Fibroblast of pulmonary artery (primary cell): ENCODE data around the gene TMEM74B.
A peak's percentile ranks its signal among the peaks of the same experiment; 100 is the strongest.
"Not testable (repeated sequence)": the region's sequence is repeated elsewhere in the genome, so short reads cannot be mapped to it uniquely, and the experiment has no call there.

Source experiments
- DNase-seq: peaks from one replicate; pipeline ENCODE4 v3.0.0-alpha.2; 2010; ENCODE audit warnings: low read depth
- H3K4me3 ChIP-seq: replicated peaks from 2 replicates; pipeline ENCODE4 v1.5.1; 2011; ENCODE audit warnings: low read depth, mild to moderate bottlenecking, control low read depth, low read length, moderate library complexity
- CTCF ChIP-seq: IDR thresholded peaks from 2 replicates; pipeline ENCODE4 v1.5.1; 2011; ENCODE audit warnings: mild to moderate bottlenecking, control low read depth, low read length, inconsistent platforms; ENCODE audit errors: missing control alignments

TMEM74B gene

GRCh38 chr20:1184638-1185315 is at the start of gene TMEM74B:
TMEM74B (minus strand) TSS chr20:1184981; CDS start chr20:1183801, 1,180 bp downstream.
- peak within 1 kb of the TSS; percentile 42 for H3K4me3 ChIP-seq
- TF ChIP-seq CTCF, result no peak
- DNase-seq, result no peak

GRCh38 chr20:1232286-1233111 is 47.7 kb upstream of the TMEM74B start:
- TF ChIP-seq CTCF, result no peak

GRCh38 chr20:1229541-1229940 is 44.8 kb upstream of the TMEM74B start:
- H3K4me3 ChIP-seq, result no peak overlapping the region
- no peak for DNase-seq
- TF ChIP-seq CTCF, result no peak

More at GRCh38 chr20:1232286-1233111, 47.7 kb upstream of the TMEM74B start:
- no peak overlapping the region for H3K4me3 ChIP-seq
- peak; percentile 38 for DNase-seq

- H3K4me3 ChIP-seq, result peak within 1 kb of the TSS; percentile 72
- no peak for TF ChIP-seq CTCF
- DNase-seq, result peak; percentile 85
Measured at GRCh38 chr20:1225783-1226654, 41.2 kb upstream of the TMEM74B start, which contains the start of gene RAD21L1. RAD21L1 (plus strand) TSS chr20:1226044; CDS start chr20:1228454, 2,410 bp downstream.

GRCh38 chr20:1225263-1225782 is 40.5 kb upstream of the TMEM74B start:
- DNase-seq, result no peak
- TF ChIP-seq CTCF, result no peak
- peak overlapping the region; percentile 46 for H3K4me3 ChIP-seq

GRCh38 chr20:1224205-1224890 is 39.6 kb upstream of the TMEM74B start:
- no peak for TF ChIP-seq CTCF
- H3K4me3 ChIP-seq, result no peak overlapping the region
- no peak for DNase-seq

- not testable (repeated sequence) for DNase-seq, H3K4me3 ChIP-seq
Measured at GRCh38 chr20:1222750-1223149, 38.0 kb upstream of the TMEM74B start.

GRCh38 chr20:1216527-1217427 is 32.0 kb upstream of the TMEM74B start:
- not testable (repeated sequence) for DNase-seq, H3K4me3 ChIP-seq
